Stimulated activated CD4-positive, alpha-beta T cell treated with anti-CD3 and anti-CD28 coated beads, Interleukin-1b, Interleukin-23, amount 100 ng/mL, for 24 hours (primary cell): ENCODE results near the gene HS6ST3.

ENCODE experiments used
- DNase-seq, 4 experiments: peaks; one replicate each; pipeline ENCODE4 v3.0.0-alpha.2; 2020; ENCODE audit warnings: low read depth in 4 of 4, low spot score in 1 of 4

The HS6ST3 gene

GRCh38 chr13:96297360-96297759 is 207.5 kb downstream of the HS6ST3 start:
- no peak for DNase-seq

- DNase-seq: no peak
Observed at GRCh38 chr13:96299235-96299634, 209.3 kb downstream of the HS6ST3 start.

GRCh38 chr13:96308568-96308967 is 218.7 kb downstream of the HS6ST3 start:
- DNase-seq: no peak

GRCh38 chr13:96314974-96315373 is 225.1 kb downstream of the HS6ST3 start:
- no peak for DNase-seq

- no peak for DNase-seq
Observed at GRCh38 chr13:96338030-96338429, 248.1 kb downstream of the HS6ST3 start.

GRCh38 chr13:96342286-96342685 is 252.4 kb downstream of the HS6ST3 start:
- no peak for DNase-seq

GRCh38 chr13:96342852-96343465 is 253.1 kb downstream of the HS6ST3 start:
- DNase-seq: no peak

- DNase-seq: no peak
Observed at GRCh38 chr13:96346921-96347320, 257.0 kb downstream of the HS6ST3 start.

- no peak for DNase-seq
Observed at GRCh38 chr13:96373597-96373996, 283.7 kb downstream of the HS6ST3 start.

- DNase-seq: no peak
Observed at GRCh38 chr13:96377835-96378234, 287.9 kb downstream of the HS6ST3 start.

- no peak for DNase-seq
Observed at GRCh38 chr13:96379967-96380366, 290.1 kb downstream of the HS6ST3 start.

GRCh38 chr13:96381681-96382080 is 291.8 kb downstream of the HS6ST3 start:
- no peak for DNase-seq

GRCh38 chr13:96388598-96388997 is 298.7 kb downstream of the HS6ST3 start:
- no peak for DNase-seq

- no peak for DNase-seq
Observed at GRCh38 chr13:96391606-96392005, 301.7 kb downstream of the HS6ST3 start.

- no peak for DNase-seq
Observed at GRCh38 chr13:96397807-96398206, 307.9 kb downstream of the HS6ST3 start.

GRCh38 chr13:96398486-96398885 is 308.6 kb downstream of the HS6ST3 start:
- DNase-seq: no peak

GRCh38 chr13:96403241-96403640 is 313.3 kb downstream of the HS6ST3 start:
- no peak for DNase-seq

- no peak for DNase-seq
Observed at GRCh38 chr13:96403651-96404050, 313.7 kb downstream of the HS6ST3 start.

- DNase-seq: no peak
Observed at GRCh38 chr13:96415831-96416385, 326.0 kb downstream of the HS6ST3 start.

- DNase-seq: no peak
Observed at GRCh38 chr13:96417939-96418685, 328.2 kb downstream of the HS6ST3 start.

GRCh38 chr13:96421314-96421713 is 331.4 kb downstream of the HS6ST3 start:
- DNase-seq: no peak

- no peak for DNase-seq
Observed at GRCh38 chr13:96422002-96422401, 332.1 kb downstream of the HS6ST3 start.

- DNase-seq: no peak
Observed at GRCh38 chr13:96426167-96426566, 336.3 kb downstream of the HS6ST3 start.
